WTC11 (cell line): Measurements from ENCODE around the gene DCT. TPM values are rescaled to one million over a fixed set of nuclear protein-coding genes. Genes with fewer than 3 reads are reported as not detected.

Experiments
- ATAC-seq: fragments of 200-7000 bp; cut with Tn5 transposase; 2 replicates; pipeline ENCODE4 v1.10.0; 2021; ENCODE audit warnings: mild to moderate bottlenecking, moderate library complexity
- CTCF ChIA-PET: fragments of 300-600 bp; sonication (Branson Sonifier 250); formaldehyde crosslinking; loops from one replicate; lab custom pipeline; 2021; ENCODE audit warnings: antibody characterized with exemption; lab: Charles Lee
- POLR2A ChIA-PET: fragments of 350-600 bp; sonication (Branson Sonifier 250); formaldehyde crosslinking; loops from one replicate; lab custom pipeline; 2021; ENCODE audit warnings: antibody characterized with exemption; lab: Charles Lee
- DNase-seq: peaks from one replicate; pipeline ENCODE4 v3.0.0; 2021; ENCODE audit warnings: low spot score
- H3K27ac Mint-ChIP-seq: 2 replicates; pipeline ENCODE4 v1.8.0; 2021; ENCODE audit warnings: mixed read lengths
- H3K27me3 Mint-ChIP-seq: 2 replicates; pipeline ENCODE4 v1.8.0; 2021; ENCODE audit warnings: low read depth, mild to moderate bottlenecking, moderate library complexity, mixed read lengths
- H3K36me3 Mint-ChIP-seq: 2 replicates; pipeline ENCODE4 v1.8.0; 2021; ENCODE audit warnings: mixed read lengths
- H3K4me1 Mint-ChIP-seq: 2 replicates; pipeline ENCODE4 v1.8.0; 2022; ENCODE audit warnings: mixed read lengths
- H3K4me3 Mint-ChIP-seq: 2 replicates; pipeline ENCODE4 v1.8.0; 2021; ENCODE audit warnings: mild to moderate bottlenecking, moderate library complexity, mixed read lengths
- H3K9me3 Mint-ChIP-seq: 2 replicates; pipeline ENCODE4 v1.8.0; 2021; ENCODE audit warnings: mixed read lengths
- CBFB ChIP-seq: sonication (generic); formaldehyde crosslinking; IDR thresholded peaks from 2 replicates; pipeline ENCODE4 v1.8.1; 2022; ENCODE audit warnings: mild to moderate bottlenecking, low read depth, missing genetic modification reagents
- CREM ChIP-seq: sonication (generic); formaldehyde crosslinking; IDR thresholded peaks from 2 replicates; pipeline ENCODE4 v1.8.1; 2022; ENCODE audit warnings: mild to moderate bottlenecking, missing genetic modification reagents, moderate library complexity
- HMGXB4 ChIP-seq: sonication (generic); formaldehyde crosslinking; IDR thresholded peaks from 2 replicates; pipeline ENCODE4 v1.8.1; 2023; ENCODE audit warnings: mild to moderate bottlenecking, moderate library complexity, missing genetic modification reagents
- IRF2 ChIP-seq: sonication (generic); formaldehyde crosslinking; IDR thresholded peaks from 2 replicates; pipeline ENCODE4 v1.8.0; 2022; ENCODE audit warnings: low read depth, missing genetic modification reagents, borderline replicate concordance
- JAZF1 ChIP-seq: fragments of 250-450 bp; sonication (Bioruptor Pico); IDR thresholded peaks from 2 replicates; pipeline ENCODE4 v1.9.0; 2021; ENCODE audit warnings: moderate library complexity, mild to moderate bottlenecking, inconsistent platforms
- JUN ChIP-seq: sonication (generic); formaldehyde crosslinking; IDR thresholded peaks from 2 replicates; pipeline ENCODE4 v1.8.0; 2023; ENCODE audit warnings: mild to moderate bottlenecking, missing genetic modification reagents
- MAX ChIP-seq: sonication (generic); formaldehyde crosslinking; IDR thresholded peaks from 2 replicates; pipeline ENCODE4 v1.8.0; 2022; ENCODE audit warnings: mild to moderate bottlenecking, missing genetic modification reagents
- RELA ChIP-seq: sonication (generic); formaldehyde crosslinking; IDR thresholded peaks from 2 replicates; pipeline ENCODE4 v1.8.1; 2022; ENCODE audit warnings: missing genetic modification reagents, mild to moderate bottlenecking, borderline replicate concordance
- SMAD4 ChIP-seq: sonication (generic); formaldehyde crosslinking; IDR thresholded peaks from 2 replicates; pipeline ENCODE4 v1.8.0; 2022; ENCODE audit warnings: mild to moderate bottlenecking, missing genetic modification reagents
- STAT6 ChIP-seq: sonication (generic); formaldehyde crosslinking; conservative IDR thresholded peaks from 2 replicates; pipeline ENCODE4 v1.8.1; 2023; ENCODE audit warnings: mild to moderate bottlenecking, low read depth, missing genetic modification reagents, moderate library complexity
- TCF7 ChIP-seq: sonication (generic); formaldehyde crosslinking; IDR thresholded peaks from 2 replicates; pipeline ENCODE4 v1.8.0; 2022; ENCODE audit warnings: mild to moderate bottlenecking, low read depth, missing genetic modification reagents, moderate library complexity
- USF2 ChIP-seq: sonication (generic); formaldehyde crosslinking; IDR thresholded peaks from 2 replicates; pipeline ENCODE4 v1.8.1; 2023; ENCODE audit warnings: mild to moderate bottlenecking, missing genetic modification reagents, moderate library complexity
- ZBTB43 ChIP-seq: sonication (generic); formaldehyde crosslinking; IDR thresholded peaks from 2 replicates; pipeline ENCODE4 v1.8.1; 2023; ENCODE audit warnings: mild to moderate bottlenecking, missing genetic modification reagents
- ZNF138 ChIP-seq: sonication (generic); formaldehyde crosslinking; conservative IDR thresholded peaks from 2 replicates; pipeline ENCODE4 v1.8.1; 2022; ENCODE audit warnings: mild to moderate bottlenecking, moderate library complexity, missing genetic modification reagents
- ZNF281 ChIP-seq: sonication (generic); formaldehyde crosslinking; IDR thresholded peaks from 2 replicates; pipeline ENCODE4 v1.8.0; 2023; ENCODE audit warnings: mild to moderate bottlenecking, missing genetic modification reagents
- ZNF317 ChIP-seq: sonication (generic); formaldehyde crosslinking; IDR thresholded peaks from 2 replicates; pipeline ENCODE4 v1.8.1; 2023; ENCODE audit warnings: low read depth, mild to moderate bottlenecking, moderate library complexity, missing genetic modification reagents, borderline replicate concordance
- ZNF512 ChIP-seq: sonication (generic); formaldehyde crosslinking; IDR thresholded peaks from 2 replicates; pipeline ENCODE4 v1.8.1; 2022; ENCODE audit warnings: missing genetic modification reagents, borderline replicate concordance
- total RNA-seq: library from RNA; stranded (reverse); gene quantifications from 3 replicates; pipeline ENCODE4 v1.2.3, GENCODE V29; 2021

Gene DCT
- total RNA-seq, 1 experiment from 2014 or later = not detected

GRCh38 chr13:94431574-94431973 is 47.9 kb downstream of the DCT start:
- Mint-ChIP-seq H3K27ac (no peak overlapping the region), H3K9me3 (peaks cover 10% of the 10 kb centered on the region), H3K36me3 (0 out of 2 replicates have a peak, but pooled peaks cover 5% of the 10 kb centered on the region), H3K4me1 (peaks cover 13% of the 10 kb centered on the region), H3K27me3 (no peaks in the 10 kb centered on the region), H3K4me3 (no peak overlapping the region)
- ChIA-PET CTCF (interaction anchor here (1.8 kb wide), 1 partner anchor 15 kb away, joined by 5 read pairs; no protein-coding TSS in a partner anchor), POLR2A (no interaction called here)
- DNase-seq = no peak
- TF ChIP-seq IRF2 (CRISPR knock-in tag) (no peak), ZBTB43 (CRISPR knock-in tag) (no peak), MAX (CRISPR knock-in tag) (no peak), ZNF317 (CRISPR knock-in tag) (no peak), JUN (no peak), ZNF281 (CRISPR knock-in tag) (no peak), CREM (CRISPR knock-in tag) (no peak), TCF7 (CRISPR knock-in tag) (no peak), ZNF138 (CRISPR knock-in tag) (no peak), ZNF512 (CRISPR knock-in tag) (no peak), HMGXB4 (no peak), USF2 (CRISPR knock-in tag) (no peak), CBFB (CRISPR knock-in tag) (no peak)
- ATAC-seq = no peak

- 0 out of 2 replicates have a peak, but pooled peaks have one; percentile 20 for ATAC-seq
- CTCF ChIA-PET = interaction anchor here (2.2 to 2.7 kb wide), 2 partner anchors 11 to 190 kb away, joined by 5 to 16 read pairs; no protein-coding TSS in a partner anchor
Measured at GRCh38 chr13:94427313-94427953, 52.0 kb downstream of the DCT start.

More at GRCh38 chr13:94427313-94427953, 52.0 kb downstream of the DCT start:
- DNase-seq = no peak
- Mint-ChIP-seq H3K4me1 (no peaks in the 10 kb centered on the region), H3K27me3 (no peaks in the 10 kb centered on the region), H3K36me3 (peaks cover 5% of the 10 kb centered on the region; the same call in 1 of the 2 replicates), H3K4me3 (no peak overlapping the region), H3K9me3 (peaks cover 12% of the 10 kb centered on the region), H3K27ac (no peak overlapping the region)
- POLR2A ChIA-PET = no interaction called here
- no peak for TF ChIP-seq JAZF1 (CRISPR knock-in tag)
- no peak for TF ChIP-seq RELA (CRISPR knock-in tag)
- no peak for TF ChIP-seq STAT6 (CRISPR knock-in tag)
- no peak for TF ChIP-seq MAX (CRISPR knock-in tag)
- no peak for TF ChIP-seq SMAD4 (CRISPR knock-in tag)
- no peak for TF ChIP-seq ZBTB43 (CRISPR knock-in tag)
